Large intestine (tissue), 3 donors: Measurements from ENCODE around the gene SSBP4. TPM values are rescaled to one million over a fixed set of nuclear protein-coding genes. Genes with fewer than 3 reads are reported as not detected.

Experiments
- DNase-seq, 2 donors: peaks; one replicate each; pipeline versions ENCODE4 v3.0.0 to v3.0.0-alpha.2; 2013
- H3K27ac ChIP-seq: one replicate; pipeline ENCODE4 v1.5.1; 2013; ENCODE audit warnings: low read length
- H3K27me3 ChIP-seq: 2 replicates; pipeline ENCODE4 v1.6.1; 2013; ENCODE audit warnings: low read length; ENCODE audit not compliant: control insufficient read depth, insufficient read depth
- H3K36me3 ChIP-seq: 2 replicates; pipeline ENCODE4 v1.6.1; 2013; ENCODE audit warnings: low read length; ENCODE audit not compliant: control insufficient read depth, insufficient read depth
- H3K4me1 ChIP-seq: one replicate; pipeline ENCODE4 v1.6.1; 2013; ENCODE audit warnings: low read length; ENCODE audit not compliant: control insufficient read depth, insufficient read depth
- H3K4me3 ChIP-seq: one replicate; pipeline ENCODE4 v1.5.1; 2013; ENCODE audit warnings: low read length
- H3K9me3 ChIP-seq: one replicate; pipeline ENCODE4 v1.6.1; 2013; ENCODE audit warnings: mild to moderate bottlenecking, low read depth, low read length, moderate library complexity; ENCODE audit not compliant: control insufficient read depth
- WGBS: methylation state at CpG from one replicate; pipeline ENCODE4 v1.1.5; 2013; ENCODE audit warnings: low lambda C conversion rate; ENCODE audit not compliant: insufficient coverage; 5-methylcytosine and 5-hydroxymethylcytosine counted together
- polyA plus RNA-seq: library from polyadenylated mRNA; unstranded; fragments of 120-200 nt; gene quantifications from one replicate; pipeline ENCODE4 v1.2.1, GENCODE V29; 2013

Gene SSBP4
- polyA plus RNA-seq, 1 donor: 105 TPM

DNA sequence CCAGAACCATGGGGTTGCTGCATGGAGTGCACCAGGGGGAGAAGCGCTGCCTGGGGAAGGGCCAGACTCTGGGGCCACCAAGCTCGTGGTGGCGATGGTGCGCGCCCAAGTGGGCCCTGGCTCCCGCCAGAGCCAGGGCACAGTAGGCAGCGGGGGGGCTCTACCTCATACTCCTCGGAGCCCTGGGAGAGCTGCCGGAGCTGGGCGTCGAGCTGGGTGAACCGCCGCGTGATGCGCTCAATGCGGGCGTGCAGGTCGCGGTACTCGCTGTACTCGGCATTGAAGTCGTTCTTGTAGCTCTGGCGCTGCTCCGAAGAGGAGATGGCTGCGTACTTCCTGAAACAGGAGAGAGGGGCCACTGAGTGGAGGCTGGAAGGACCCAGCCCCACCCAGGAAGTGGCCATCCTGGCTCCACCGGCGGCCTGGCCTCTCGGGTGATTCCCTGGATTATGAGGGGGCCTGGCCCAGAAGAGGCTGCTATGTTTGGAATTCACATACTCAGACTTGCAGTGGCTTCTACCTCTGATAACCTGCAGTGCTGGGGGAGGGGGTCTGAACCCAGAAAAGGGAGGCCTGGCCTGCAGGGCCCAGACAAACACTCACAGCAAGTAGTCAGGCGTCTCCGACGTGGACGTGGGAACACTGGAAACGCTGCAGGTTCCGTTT lies 27.1 kb downstream of the SSBP4 start:
- no peak for DNase-seq
- WGBS: no CpG with 5 or more reads among the region's 34 CpGs
- Histone ChIP-seq H3K36me3 (peaks cover 70% of the 10 kb centered on the region), H3K4me1 (peaks cover 28% of the 10 kb centered on the region), H3K9me3 (peaks cover 12% of the 10 kb centered on the region), H3K27ac (no peak overlapping the region), H3K27me3 (no peaks in the 10 kb centered on the region), H3K4me3 (no peak overlapping the region)

DNA sequence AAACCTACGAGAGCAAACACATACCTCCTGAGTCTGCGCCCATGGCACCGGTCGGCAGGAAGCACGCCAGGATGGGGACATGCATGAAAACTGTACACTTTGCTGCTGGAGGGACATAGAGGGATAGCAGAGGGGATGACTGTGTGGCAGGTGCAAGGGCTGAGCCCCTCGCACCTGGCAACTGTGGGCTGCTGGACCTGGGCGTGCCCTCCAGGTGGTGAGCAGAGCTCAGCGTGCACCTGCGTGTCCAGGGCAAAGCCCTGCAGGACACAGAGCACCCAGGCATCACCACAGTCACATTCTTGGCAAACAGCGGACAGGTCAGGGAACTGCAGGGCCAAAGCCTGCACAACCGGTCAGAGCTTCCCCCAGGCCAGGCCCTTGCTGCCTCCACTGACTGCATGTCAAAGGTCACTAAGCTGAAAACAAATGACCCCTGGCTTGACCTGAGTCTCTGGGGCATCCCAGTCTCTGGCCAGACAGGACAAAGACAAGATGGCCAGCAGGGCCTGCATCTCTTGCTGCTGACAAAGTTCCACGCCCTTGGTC lies 27.7 kb downstream of the SSBP4 start:
- peaks cover 22% of the 10 kb centered on the region for H3K4me1 ChIP-seq
- no peak overlapping the region for H3K27ac ChIP-seq
- no peak for DNase-seq
- no peak overlapping the region for H3K4me3 ChIP-seq
- WGBS: no CpG with 5 or more reads among the region's 12 CpGs
- H3K36me3 ChIP-seq: peaks cover 73% of the 10 kb centered on the region
- no peaks in the 10 kb centered on the region for H3K27me3 ChIP-seq
- H3K9me3 ChIP-seq: peaks cover 11% of the 10 kb centered on the region

- H3K4me3 ChIP-seq: no peak overlapping the region
- H3K36me3 ChIP-seq: peaks cover 72% of the 10 kb centered on the region
- H3K27ac ChIP-seq: no peak overlapping the region
- no CpG with 5 or more reads among the region's 14 CpGs for WGBS
- peaks cover 4% of the 10 kb centered on the region for H3K9me3 ChIP-seq
- no peaks in the 10 kb centered on the region for H3K27me3 ChIP-seq
- no peak for DNase-seq
- peaks cover 21% of the 10 kb centered on the region for H3K4me1 ChIP-seq
Measured at GRCh38 chr19:18449552-18449951, 30.4 kb downstream of the SSBP4 start.

DNA sequence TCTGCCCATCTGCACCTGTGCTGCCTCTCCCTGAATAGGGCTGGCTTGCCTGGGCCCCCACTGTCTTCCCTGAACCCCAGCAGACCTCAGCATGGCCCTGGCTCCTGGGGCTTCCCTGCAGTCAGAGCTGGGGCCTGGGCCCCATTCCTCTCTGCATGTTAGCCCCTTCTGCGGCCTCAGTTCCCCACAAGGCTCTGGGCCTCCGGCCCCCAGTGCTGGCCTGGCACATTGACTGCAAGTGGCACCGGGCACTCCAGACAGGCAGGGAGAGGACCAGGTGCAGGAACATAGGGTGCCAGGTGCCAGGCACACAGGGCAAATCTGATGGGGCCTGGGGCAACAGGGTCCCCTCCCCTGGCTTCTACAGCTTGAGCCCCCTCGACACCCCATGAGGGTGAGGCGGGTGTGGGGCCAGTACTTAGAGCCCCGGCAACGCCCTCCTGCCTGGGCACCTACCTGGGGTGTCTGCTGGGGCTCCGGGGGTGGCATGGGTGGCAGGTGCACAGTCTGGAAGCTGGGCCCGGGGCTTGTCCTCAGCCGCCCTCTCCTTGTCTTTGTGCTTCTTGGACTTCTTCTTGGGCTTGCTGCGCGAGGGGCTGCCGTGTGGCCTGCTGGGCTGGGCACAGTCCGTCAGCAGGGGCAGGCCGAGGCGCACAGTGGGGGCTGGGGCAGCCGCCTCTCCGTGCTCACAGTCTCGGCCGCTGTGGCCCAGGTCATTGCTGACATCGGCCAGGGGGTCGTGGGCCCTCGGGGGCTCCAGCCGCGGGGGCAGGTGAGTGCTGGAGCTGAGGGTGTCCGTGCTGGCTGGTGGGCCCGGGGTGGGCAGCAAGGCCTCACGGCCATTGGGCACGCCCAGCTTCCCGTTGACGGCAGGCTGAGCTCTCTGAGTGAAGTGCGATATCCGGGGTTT lies 31.1 kb downstream of the SSBP4 start:
- Histone ChIP-seq H3K4me1 (peaks cover 15% of the 10 kb centered on the region), H3K4me3 (no peak overlapping the region), H3K9me3 (peaks cover 3% of the 10 kb centered on the region), H3K27ac (no peak overlapping the region), H3K27me3 (no peaks in the 10 kb centered on the region), H3K36me3 (peaks cover 67% of the 10 kb centered on the region)
- DNase-seq: no peak
- WGBS: no CpG with 5 or more reads among the region's 33 CpGs

- peaks cover 7% of the 10 kb centered on the region for H3K4me1 ChIP-seq
- DNase-seq: peak; percentile 62 to 64
- H3K36me3 ChIP-seq: peaks cover 62% of the 10 kb centered on the region
- no CpG with 5 or more reads among the region's 26 CpGs for WGBS
- H3K27me3 ChIP-seq: no peaks in the 10 kb centered on the region
- no peak overlapping the region for H3K27ac ChIP-seq
- no peak overlapping the region for H3K4me3 ChIP-seq
- peaks cover 3% of the 10 kb centered on the region for H3K9me3 ChIP-seq
Measured at GRCh38 chr19:18450931-18451836, 32.0 kb downstream of the SSBP4 start.

- H3K36me3 ChIP-seq: peaks cover 64% of the 10 kb centered on the region
- WGBS: no CpG with 5 or more reads among the region's 3 CpGs
Measured at GRCh38 chr19:18452386-18452785, 33.2 kb downstream of the SSBP4 start.

DNA sequence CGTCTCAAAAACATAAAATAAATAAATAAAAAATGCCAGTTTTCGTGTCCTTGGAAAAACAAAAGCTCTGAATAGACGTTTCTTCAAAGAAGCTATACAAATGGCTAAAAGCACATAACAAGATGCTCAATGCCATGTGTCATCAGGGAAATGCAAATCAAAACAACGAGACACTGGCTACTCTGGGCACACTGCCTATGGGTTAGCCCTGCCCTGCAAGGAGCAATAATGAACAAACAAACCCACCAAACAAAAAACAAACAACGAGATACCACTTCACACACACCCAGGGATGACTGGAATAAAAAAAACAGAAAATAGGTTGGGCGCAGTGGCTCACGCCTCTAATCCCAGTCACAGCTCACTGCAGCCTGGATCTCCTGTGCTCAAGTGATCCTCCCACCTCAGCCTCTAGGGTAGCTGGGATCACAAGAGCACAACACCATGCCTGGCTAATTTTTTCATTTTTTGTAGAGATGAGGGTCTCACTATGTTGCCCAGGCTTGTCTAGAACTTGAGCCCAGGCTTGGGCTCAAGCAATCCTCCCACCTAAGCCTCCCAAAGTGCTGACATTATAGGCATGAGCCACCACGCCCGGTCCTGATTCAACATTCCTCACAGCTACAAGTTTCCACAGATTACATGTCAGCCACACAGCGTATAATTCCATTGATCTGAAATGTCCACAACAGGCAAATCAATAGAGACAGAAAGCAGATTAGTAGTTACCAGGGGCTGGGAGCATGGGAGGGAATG lies 34.2 kb downstream of the SSBP4 start:
- WGBS: 82% methylated on average over 3 of the region's 10 CpGs
- peaks cover 69% of the 10 kb centered on the region for H3K36me3 ChIP-seq
- peaks cover 4% of the 10 kb centered on the region for H3K4me1 ChIP-seq
- DNase-seq: no peak
- H3K4me3 ChIP-seq: no peak overlapping the region
- H3K27ac ChIP-seq: no peak overlapping the region
- no peaks in the 10 kb centered on the region for H3K27me3 ChIP-seq
- H3K9me3 ChIP-seq: peaks cover 3% of the 10 kb centered on the region

More at GRCh38 chr19:18452386-18452785, 33.2 kb downstream of the SSBP4 start:
- H3K4me3 ChIP-seq: no peak overlapping the region
- no peak for DNase-seq
- H3K9me3 ChIP-seq: peaks cover 3% of the 10 kb centered on the region
- H3K27me3 ChIP-seq: no peaks in the 10 kb centered on the region
- no peak overlapping the region for H3K27ac ChIP-seq
- H3K4me1 ChIP-seq: peaks cover 4% of the 10 kb centered on the region

GRCh38 chr19:18456279-18456678 lies 37.1 kb downstream of the SSBP4 start:
- Histone ChIP-seq H3K27me3 (no peaks in the 10 kb centered on the region), H3K4me3 (no peak overlapping the region), H3K36me3 (peaks cover 64% of the 10 kb centered on the region), H3K9me3 (no peaks in the 10 kb centered on the region), H3K27ac (no peak overlapping the region), H3K4me1 (peaks cover 7% of the 10 kb centered on the region)
- WGBS: no CpG with 5 or more reads among the region's 4 CpGs
- no peak for DNase-seq

- Histone ChIP-seq H3K36me3 (peaks cover 65% of the 10 kb centered on the region), H3K27me3 (no peaks in the 10 kb centered on the region), H3K4me1 (peaks cover 7% of the 10 kb centered on the region), H3K9me3 (no peaks in the 10 kb centered on the region), H3K27ac (no peak overlapping the region), H3K4me3 (no peak overlapping the region)
- WGBS: no CpG with 5 or more reads among the region's 9 CpGs
- no peak for DNase-seq
Measured at GRCh38 chr19:18456974-18457373, 37.8 kb downstream of the SSBP4 start.
